Skin epidermis (tissue), 12 donors: Measurements from ENCODE around the gene LHX2.
A peak's percentile ranks its signal among the peaks of the same experiment; 100 is the strongest.

Experiments used
- H3K27ac ChIP-seq, 21 experiments: fragments of 200-600 bp; sonication (generic) in 11 of 21; one replicate each; pipeline ENCODE4 v1.5.0; 2020; ENCODE audit warnings: mild to moderate bottlenecking in 3 of 21, inconsistent platforms in 2 of 21, moderate library complexity in 2 of 21
- H3K4me3 ChIP-seq, 7 experiments: fragments of 200-600 bp; sonication (generic) in 2 of 7; one replicate each; pipeline ENCODE4 v1.5.0; 2020; ENCODE audit warnings: inconsistent platforms in 2 of 7, mild to moderate bottlenecking in 2 of 7, moderate library complexity in 1 of 7

The LHX2 gene

GRCh38 chr9:124045076-124045829 is 33.7 kb downstream of the LHX2 start:
- H3K27ac ChIP-seq = peak overlapping the region in 11 of 21 experiments; percentile 13 to 70 (median 52)
- peak overlapping the region in 4 of 7 experiments; percentile 2 to 25 (median 19) for H3K4me3 ChIP-seq

- H3K27ac ChIP-seq = peak overlapping the region in 6 of 21 experiments; percentile 17 to 62 (median 38)
- peak overlapping the region in 2 of 7 experiments; percentile 25 for H3K4me3 ChIP-seq
These were observed 34.2 kb downstream of the LHX2 start for GRCh38 chr9:124045830-124046177.

DNA sequence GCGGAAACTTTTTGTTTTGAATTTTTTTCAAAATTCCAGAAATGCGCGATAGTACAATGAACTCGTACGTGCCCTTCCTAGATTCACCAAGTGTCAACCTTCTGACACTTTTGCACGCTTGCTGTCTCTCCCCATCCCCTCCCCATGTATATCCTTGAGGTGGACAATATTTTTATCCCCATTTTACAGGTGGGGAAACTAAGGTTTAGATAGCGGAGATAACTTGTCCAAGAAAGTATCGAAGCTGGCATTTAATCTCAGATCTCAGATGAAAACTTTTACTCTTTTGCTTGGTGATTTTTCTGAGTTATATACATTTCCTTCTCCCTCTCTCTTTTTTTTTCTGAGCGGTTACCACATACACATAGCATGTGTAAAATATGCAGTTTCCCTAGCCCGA is 34.6 kb downstream of the LHX2 start:
- Histone ChIP-seq H3K4me3 (no peak overlapping the region), H3K27ac (peak overlapping the region in 2 of 21 experiments; percentile 17 to 50)

DNA sequence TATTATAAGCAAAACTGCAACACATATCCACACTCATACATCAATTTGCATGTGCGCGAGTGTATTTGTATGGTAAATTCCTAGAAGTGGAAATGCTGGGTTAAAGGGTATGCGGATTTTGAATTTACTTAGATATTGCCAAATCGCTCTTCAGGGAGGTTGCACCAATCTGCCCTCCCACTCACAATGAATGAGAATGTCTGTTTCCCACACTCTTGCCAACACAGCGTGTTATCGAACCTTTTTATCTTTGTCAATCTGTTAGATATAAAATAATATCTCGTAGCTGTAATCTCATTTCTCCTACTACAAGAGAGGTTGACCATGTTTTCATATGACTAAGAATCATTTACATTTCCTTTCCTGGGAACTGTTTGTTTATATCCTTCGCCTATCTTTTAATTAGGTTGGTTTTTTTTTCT is 35.7 kb downstream of the LHX2 start:
- no peak overlapping the region for H3K4me3 ChIP-seq
- no peak overlapping the region for H3K27ac ChIP-seq

DNA sequence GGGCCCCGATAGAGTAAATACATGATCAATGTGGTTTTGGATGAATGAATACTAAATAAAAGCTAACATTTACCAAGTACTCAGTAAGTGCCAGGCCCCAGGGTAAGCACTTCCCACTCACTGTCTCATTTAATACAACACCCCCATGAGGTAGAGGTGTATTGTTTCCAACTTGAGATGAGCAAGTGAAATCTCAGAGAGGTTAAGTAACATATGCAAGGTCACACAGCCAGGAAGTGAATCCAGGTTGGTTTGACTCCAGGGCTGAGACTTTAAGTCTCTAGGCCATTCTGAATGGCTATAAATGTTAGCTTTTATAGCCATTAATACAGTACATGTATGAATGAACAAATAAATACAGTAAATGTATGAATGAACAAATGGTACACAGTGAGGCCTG is 39.4 kb downstream of the LHX2 start:
- Histone ChIP-seq H3K27ac (no peak overlapping the region), H3K4me3 (no peak overlapping the region)

- Histone ChIP-seq H3K4me3 (no peak overlapping the region), H3K27ac (no peak overlapping the region)
These were observed 40.8 kb downstream of the LHX2 start for GRCh38 chr9:124052401-124052800.

GRCh38 chr9:124054582-124055227 is 43.1 kb downstream of the LHX2 start:
- Histone ChIP-seq H3K27ac (no peak overlapping the region), H3K4me3 (no peak overlapping the region)

DNA sequence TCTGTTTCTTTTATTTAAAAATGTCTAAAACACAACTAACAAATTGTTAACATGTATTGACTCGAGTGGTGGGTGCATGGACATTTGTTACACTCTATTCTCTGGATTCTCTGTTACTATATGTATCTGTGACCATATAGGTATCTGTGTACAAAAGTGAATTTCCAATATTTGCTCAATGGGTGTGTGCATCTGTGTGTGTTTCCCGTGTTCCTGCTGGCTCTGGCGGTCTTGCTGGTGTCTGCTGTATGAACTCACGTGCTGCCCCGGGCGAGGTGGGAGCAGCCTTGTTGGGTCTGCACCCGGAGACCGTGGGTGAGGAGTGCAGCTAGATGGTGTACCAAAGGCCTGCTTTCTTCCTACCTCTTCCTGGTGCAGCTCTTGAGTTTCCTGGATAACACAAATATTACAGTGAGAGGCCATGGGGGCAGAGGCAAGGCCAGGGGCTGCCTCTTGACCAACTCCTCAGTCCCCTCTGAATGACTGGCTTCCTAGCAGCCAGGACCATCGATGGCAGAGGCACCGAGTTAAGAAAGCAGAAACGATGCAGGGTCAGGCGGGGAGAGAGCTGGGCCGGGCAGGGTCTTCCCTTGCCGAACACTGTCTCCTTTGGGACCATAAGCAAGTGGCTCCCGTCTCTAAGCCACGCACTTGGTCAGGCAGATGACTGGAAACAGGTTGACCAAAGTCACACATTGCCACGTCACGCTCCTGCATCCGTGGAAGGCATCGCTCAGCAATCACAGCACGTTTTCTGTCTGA is 49.5 kb downstream of the LHX2 start:
- H3K27ac ChIP-seq = no peak overlapping the region
- H3K4me3 ChIP-seq = no peak overlapping the region

GRCh38 chr9:124062172-124062571 is 50.6 kb downstream of the LHX2 start:
- H3K27ac ChIP-seq = no peak overlapping the region
- no peak overlapping the region for H3K4me3 ChIP-seq

GRCh38 chr9:124066783-124067577 is 55.4 kb downstream of the LHX2 start:
- no peak overlapping the region for H3K4me3 ChIP-seq
- H3K27ac ChIP-seq = no peak overlapping the region

DNA sequence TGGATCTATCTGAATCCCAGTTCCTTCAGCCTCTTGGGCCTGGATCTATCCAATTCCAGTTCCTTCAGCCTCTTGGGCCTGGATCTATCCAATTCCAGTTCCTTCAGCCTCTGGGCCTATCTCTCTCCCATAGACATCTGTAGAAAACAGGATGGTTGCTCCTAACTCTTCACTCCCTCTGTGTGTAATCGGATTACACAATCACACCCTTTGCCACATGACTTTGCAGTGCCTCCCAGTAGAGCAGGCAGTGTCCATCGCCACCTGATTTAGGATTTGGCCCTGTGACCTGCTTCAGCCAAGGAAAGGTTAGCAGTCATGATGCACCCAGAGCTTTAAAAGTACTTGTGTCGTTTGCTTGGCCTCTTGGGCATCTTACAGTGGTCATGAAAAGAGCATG is 56.7 kb downstream of the LHX2 start:
- H3K27ac ChIP-seq = no peak overlapping the region
- H3K4me3 ChIP-seq = no peak overlapping the region

GRCh38 chr9:124074746-124075145 is 63.2 kb downstream of the LHX2 start:
- Histone ChIP-seq H3K4me3 (no peak overlapping the region), H3K27ac (no peak overlapping the region)

- Histone ChIP-seq H3K4me3 (no peak overlapping the region), H3K27ac (no peak overlapping the region)
These were observed 64.2 kb downstream of the LHX2 start for GRCh38 chr9:124075761-124076160.

DNA sequence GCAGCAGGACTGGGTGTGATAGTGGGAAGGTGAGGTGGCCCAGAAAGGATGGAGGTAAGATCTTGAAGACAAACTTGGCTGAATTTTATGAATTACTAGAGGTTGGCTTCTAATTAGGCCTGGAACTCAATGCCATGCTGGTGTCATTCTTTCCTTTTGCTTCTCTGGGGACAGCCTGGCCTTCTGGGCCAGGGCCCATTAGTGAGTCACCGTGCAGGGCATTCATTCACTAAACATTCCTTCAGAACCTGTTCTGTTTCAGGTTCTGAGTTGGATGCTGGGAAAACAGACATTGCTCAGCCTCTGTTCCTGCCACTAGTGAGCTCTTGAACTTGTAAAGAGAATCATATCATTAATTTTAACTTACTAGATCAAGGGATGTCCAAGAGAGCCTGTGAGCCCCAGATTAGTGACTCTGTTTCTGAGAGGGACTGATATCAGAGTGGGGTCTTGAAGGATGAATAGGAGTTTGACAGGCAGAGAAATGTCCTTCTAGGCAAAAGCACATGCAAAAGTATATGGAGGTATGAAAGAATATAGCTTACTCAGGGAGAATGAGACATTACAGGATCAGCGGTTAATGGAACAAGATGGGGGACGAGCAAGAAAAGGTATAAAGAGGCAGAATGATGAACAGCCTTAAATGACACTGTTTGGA is 66.5 kb downstream of the LHX2 start:
- Histone ChIP-seq H3K4me3 (no peak overlapping the region), H3K27ac (peak overlapping the region in 8 of 21 experiments; percentile 25 to 64 (median 60))

DNA sequence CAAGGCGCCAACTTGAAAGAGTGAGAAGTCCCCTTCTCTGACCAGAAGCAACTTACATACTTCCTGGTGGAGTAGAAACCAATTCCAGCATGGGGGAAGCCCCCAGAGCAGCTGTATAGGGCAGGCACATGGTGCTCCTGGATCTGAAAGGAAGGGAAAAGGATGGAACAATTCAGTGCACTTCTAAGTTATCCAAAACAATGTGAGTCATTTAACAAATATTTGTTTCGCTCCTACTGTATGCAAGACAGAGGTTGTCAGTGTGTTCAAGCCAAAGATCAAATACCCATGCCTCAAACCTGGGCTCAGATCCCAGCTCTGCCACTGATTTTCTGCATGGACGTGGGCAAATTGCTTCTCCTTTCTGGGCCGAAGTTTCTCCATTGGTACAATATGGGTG is 67.1 kb downstream of the LHX2 start:
- Histone ChIP-seq H3K4me3 (no peak overlapping the region), H3K27ac (peak overlapping the region in 7 of 21 experiments; percentile 38 to 64 (median 61))

- Histone ChIP-seq H3K27ac (peak overlapping the region in 2 of 21 experiments; percentile 54 to 62), H3K4me3 (no peak overlapping the region)
These were observed 67.8 kb downstream of the LHX2 start for GRCh38 chr9:124079176-124079925.

DNA sequence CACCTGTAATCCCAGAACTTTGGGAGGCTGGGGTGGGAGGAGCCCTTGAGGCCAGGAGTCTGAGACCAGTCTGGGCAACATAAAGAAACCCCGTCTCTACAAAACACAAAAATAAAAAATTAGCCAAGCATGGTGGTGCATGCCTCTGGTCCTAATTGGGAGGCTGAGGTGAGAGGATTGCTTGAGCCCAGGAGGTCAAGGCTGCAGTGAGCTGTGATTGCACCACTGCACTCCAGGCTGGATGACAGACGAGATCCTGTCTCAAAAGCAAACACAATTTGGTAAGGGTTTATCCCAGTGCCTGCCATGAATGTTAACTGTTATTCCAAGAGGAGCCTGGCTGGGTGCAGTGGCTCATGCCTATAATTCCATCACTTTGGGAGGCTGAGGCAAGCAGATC is 71.1 kb downstream of the LHX2 start:
- H3K27ac ChIP-seq = no peak overlapping the region
- no peak overlapping the region for H3K4me3 ChIP-seq
